GM12891 (cell line): ENCODE data around the gene HEATR5A.
"Not testable (repeated sequence)": the region's sequence is repeated elsewhere in the genome, so short reads cannot be mapped to it uniquely, and the experiment has no call there.

Source experiments
- DNase-seq: peaks from one replicate; pipeline ENCODE4 v3.0.0; 2011; ENCODE audit warnings: low spot score; ENCODE audit not compliant: insufficient read length
- FAIRE-seq: peaks from 2 replicates; lab custom pipeline; 2011; peaks lifted over from hg19 to GRCh38; lab: Jason Lieb, UNC
- PAX5 ChIP-seq: IDR thresholded peaks from 2 replicates; pipeline ENCODE4 v1.6.1; 2011; ENCODE audit warnings: low read length, moderate library complexity, mild to moderate bottlenecking; ENCODE audit not compliant: insufficient read depth, severe bottlenecking
- POLR2A ChIP-seq: IDR thresholded peaks from 2 replicates; pipeline ENCODE4 v1.6.1; 2011; ENCODE audit warnings: low read depth, low read length, control low read depth
- POLR2AphosphoS5 ChIP-seq: IDR thresholded peaks from 2 replicates; pipeline ENCODE4 v1.6.1; 2011; ENCODE audit warnings: low read depth, low read length, control low read depth
- POU2F2 ChIP-seq: IDR thresholded peaks from 2 replicates; pipeline ENCODE4 v1.6.1; 2011; ENCODE audit warnings: low read depth, mild to moderate bottlenecking, control low read depth, low read length, moderate library complexity
- SPI1 ChIP-seq: IDR thresholded peaks from 2 replicates; pipeline ENCODE4 v1.6.1; 2011; ENCODE audit warnings: low read depth, low read length, control low read depth
- TAF1 ChIP-seq: IDR thresholded peaks from 2 replicates; pipeline ENCODE4 v1.6.1; 2011; ENCODE audit warnings: low read depth, low read length, control low read depth

The HEATR5A gene

GRCh38 chr14:31337331-31337730 is 83.0 kb downstream of the HEATR5A start:
- TF ChIP-seq POU2F2 (no peak), SPI1 (no peak), PAX5 (no peak), POLR2A (no peak), TAF1 (no peak), POLR2AphosphoS5 (no peak)
- no peak for DNase-seq
- no peak for FAIRE-seq

GRCh38 chr14:31336646-31337045 is 83.7 kb downstream of the HEATR5A start:
- TF ChIP-seq POLR2A (no peak), TAF1 (no peak), POLR2AphosphoS5 (no peak), POU2F2 (no peak), SPI1 (no peak), PAX5 (no peak)
- no peak for DNase-seq
- FAIRE-seq: peak; percentile 47

GRCh38 chr14:31331395-31331794 is 89.0 kb downstream of the HEATR5A start:
- DNase-seq, FAIRE-seq: not testable (repeated sequence)

- not testable (repeated sequence) for FAIRE-seq, DNase-seq
Measured at GRCh38 chr14:31329876-31330521, 90.4 kb downstream of the HEATR5A start.

GRCh38 chr14:31326111-31326510 is 94.2 kb downstream of the HEATR5A start:
- FAIRE-seq (no peak), DNase-seq (no peak)
- TF ChIP-seq POLR2A (no peak), POU2F2 (no peak), PAX5 (no peak), SPI1 (no peak), POLR2AphosphoS5 (no peak), TAF1 (no peak)

GRCh38 chr14:31323419-31323818 is 96.9 kb downstream of the HEATR5A start:
- TF ChIP-seq POLR2AphosphoS5 (no peak), TAF1 (no peak), PAX5 (no peak), SPI1 (no peak), POU2F2 (no peak), POLR2A (no peak)
- DNase-seq (no peak), FAIRE-seq (no peak)

GRCh38 chr14:31320922-31321766 is 99.2 kb downstream of the HEATR5A start:
- DNase-seq (no peak), FAIRE-seq (no peak)
- no peak for TF ChIP-seq PAX5

- FAIRE-seq: no peak
- no peak for DNase-seq
- TF ChIP-seq TAF1: no peak
- TF ChIP-seq POLR2AphosphoS5: no peak
- TF ChIP-seq PAX5: no peak
- TF ChIP-seq SPI1: no peak
- no peak for TF ChIP-seq POLR2A
- TF ChIP-seq POU2F2: no peak
Measured at GRCh38 chr14:31320216-31320615, 100.1 kb downstream of the HEATR5A start.

- no peak for FAIRE-seq
- no peak for DNase-seq
- TF ChIP-seq POLR2AphosphoS5 (no peak), TAF1 (no peak), POLR2A (no peak), SPI1 (no peak), POU2F2 (no peak), PAX5 (no peak)
Measured at GRCh38 chr14:31319701-31320100, 100.6 kb downstream of the HEATR5A start.

GRCh38 chr14:31312934-31313333 is 107.4 kb downstream of the HEATR5A start:
- no peak for FAIRE-seq
- no peak for DNase-seq
- TF ChIP-seq PAX5 (no peak), TAF1 (no peak), POU2F2 (no peak), SPI1 (no peak), POLR2A (no peak), POLR2AphosphoS5 (no peak)

GRCh38 chr14:31312370-31312769 is 108.0 kb downstream of the HEATR5A start:
- not testable (repeated sequence) for FAIRE-seq

More at GRCh38 chr14:31312370-31312769, 108.0 kb downstream of the HEATR5A start:
- not testable (repeated sequence) for DNase-seq
